SKM-1 (cell line): ENCODE data around the gene ZNF311.

Experiments
- DNase-seq: peaks from one replicate; lab custom pipeline; 2025; ENCODE audit not compliant: unreplicated experiment; lab: John Stamatoyannopoulos, UW

The ZNF311 gene

GRCh38 chr6:29005183-29005885 is at the start of gene ZNF311:
ZNF311 (minus strand) TSS chr6:29005315; CDS start chr6:29003954, 1,361 bp downstream.
- DNase-seq = peak; percentile 69

- DNase-seq = no peak
Observed at GRCh38 chr6:29051680-29052079, 46.6 kb upstream of the ZNF311 start.

GRCh38 chr6:29045075-29045474 is 40.0 kb upstream of the ZNF311 start, which contains the start of gene OR2W1:
OR2W1 (minus strand) TSS chr6:29045175; CDS start chr6:29045175, 0 bp downstream.
- no peak for DNase-seq

GRCh38 chr6:29035951-29036350 is 30.8 kb upstream of the ZNF311 start:
- no peak for DNase-seq

- DNase-seq = no peak
Observed at GRCh38 chr6:29028821-29029220, 23.7 kb upstream of the ZNF311 start.

- no peak for DNase-seq
Observed at GRCh38 chr6:29025927-29026585, 20.9 kb upstream of the ZNF311 start.

GRCh38 chr6:29021434-29021833 is 16.3 kb upstream of the ZNF311 start:
- DNase-seq = no peak

- DNase-seq = no peak
Observed at GRCh38 chr6:29019629-29020028, 14.5 kb upstream of the ZNF311 start.

GRCh38 chr6:29017428-29017802 is 12.3 kb upstream of the ZNF311 start:
- no peak for DNase-seq

GRCh38 chr6:29016559-29017427 is 11.7 kb upstream of the ZNF311 start:
- DNase-seq = peak; percentile 53

- DNase-seq = no peak
Observed at GRCh38 chr6:29014729-29015608, 9.9 kb upstream of the ZNF311 start.

GRCh38 chr6:29011276-29011734 is 6.2 kb upstream of the ZNF311 start:
- no peak for DNase-seq

- no peak for DNase-seq
Observed at GRCh38 chr6:29009358-29009757, 4.2 kb upstream of the ZNF311 start.

- no peak for DNase-seq
Observed at GRCh38 chr6:29008089-29008488, 3.0 kb upstream of the ZNF311 start.

- DNase-seq = no peak
Observed at GRCh38 chr6:28996844-28997510, 8.1 kb downstream of the ZNF311 start.

GRCh38 chr6:28995093-28995650 is 9.9 kb downstream of the ZNF311 start:
- DNase-seq = no peak

- DNase-seq = peak; percentile 20
Observed at GRCh38 chr6:28988536-28989311, 16.4 kb downstream of the ZNF311 start.

- peak; percentile 38 for DNase-seq
Observed at GRCh38 chr6:28985462-28986164, 19.5 kb downstream of the ZNF311 start.
